ENCODE results near the gene LONP1.

The LONP1 gene

GRCh38 chr19:5697890-5698634 is 21.9 kb downstream of the LONP1 start:
- H3K4me3 ChIP-seq (ENCODE audit: low read length): no peak overlapping the region
- H3K27ac ChIP-seq (ENCODE audit: low read length): no peak overlapping the region
- no CpG with 5 or more reads among the region's 30 CpGs for WGBS (ENCODE audit: insufficient coverage, insufficient read length)
- no peak for DNase-seq (ENCODE audit: low read depth, low spot score)
- H3K27me3 ChIP-seq (ENCODE audit: control insufficient read depth, insufficient read depth, low read length): no peaks in the 10 kb centered on the region
- no peaks in the 10 kb centered on the region; the same call in 1 of the 2 replicates for H3K4me1 ChIP-seq (ENCODE audit: control insufficient read depth, insufficient read depth, low read length)
- no peaks in the 10 kb centered on the region for H3K9me3 ChIP-seq (ENCODE audit: control insufficient read depth, insufficient read depth, low read length)
- peaks cover 51% of the 10 kb centered on the region for H3K36me3 ChIP-seq (ENCODE audit: control insufficient read depth, insufficient read depth, low read length)

- Histone ChIP-seq H3K4me3 (ENCODE audit: low read length) (no peak overlapping the region), H3K36me3 (ENCODE audit: control insufficient read depth, insufficient read depth, low read length) (peaks cover 59% of the 10 kb centered on the region), H3K27me3 (ENCODE audit: control insufficient read depth, insufficient read depth, low read length) (no peaks in the 10 kb centered on the region), H3K27ac (ENCODE audit: low read length) (no peak overlapping the region), H3K4me1 (ENCODE audit: control insufficient read depth, insufficient read depth, low read length) (no peaks in the 10 kb centered on the region; the same call in 1 of the 2 replicates), H3K9me3 (ENCODE audit: control insufficient read depth, insufficient read depth, low read length) (no peaks in the 10 kb centered on the region)
- DNase-seq (ENCODE audit: low read depth, low spot score): no peak
- WGBS (ENCODE audit: insufficient coverage, insufficient read length): no CpG with 5 or more reads among the region's 25 CpGs
These were observed 22.7 kb downstream of the LONP1 start for GRCh38 chr19:5697022-5697889.

GRCh38 chr19:5696196-5697021 is 23.5 kb downstream of the LONP1 start:
- Histone ChIP-seq H3K36me3 (ENCODE audit: control insufficient read depth, insufficient read depth, low read length) (peaks cover 65% of the 10 kb centered on the region), H3K27me3 (ENCODE audit: control insufficient read depth, insufficient read depth, low read length) (no peaks in the 10 kb centered on the region), H3K4me1 (ENCODE audit: control insufficient read depth, insufficient read depth, low read length) (no peaks in the 10 kb centered on the region; the same call in 1 of the 2 replicates), H3K9me3 (ENCODE audit: control insufficient read depth, insufficient read depth, low read length) (no peaks in the 10 kb centered on the region), H3K4me3 (ENCODE audit: low read length) (no peak overlapping the region), H3K27ac (ENCODE audit: low read length) (no peak overlapping the region)
- DNase-seq (ENCODE audit: low read depth, low spot score): no peak
- no CpG with 5 or more reads among the region's 42 CpGs for WGBS (ENCODE audit: insufficient coverage, insufficient read length)

GRCh38 chr19:5695649-5696195 is 24.2 kb downstream of the LONP1 start:
- DNase-seq (ENCODE audit: low read depth, low spot score): no peak
- Histone ChIP-seq H3K27ac (ENCODE audit: low read length) (no peak overlapping the region), H3K4me3 (ENCODE audit: low read length) (no peak overlapping the region), H3K9me3 (ENCODE audit: control insufficient read depth, insufficient read depth, low read length) (no peaks in the 10 kb centered on the region), H3K27me3 (ENCODE audit: control insufficient read depth, insufficient read depth, low read length) (no peaks in the 10 kb centered on the region), H3K36me3 (ENCODE audit: control insufficient read depth, insufficient read depth, low read length) (peaks cover 61% of the 10 kb centered on the region), H3K4me1 (ENCODE audit: control insufficient read depth, insufficient read depth, low read length) (no peaks in the 10 kb centered on the region; the same call in 1 of the 2 replicates)
- WGBS (ENCODE audit: insufficient coverage, insufficient read length): no CpG with 5 or more reads among the region's 28 CpGs

- no peak overlapping the region for H3K27ac ChIP-seq (ENCODE audit: low read length)
- no peaks in the 10 kb centered on the region for H3K27me3 ChIP-seq (ENCODE audit: control insufficient read depth, insufficient read depth, low read length)
- DNase-seq (ENCODE audit: low read depth, low spot score): no peak
- H3K4me1 ChIP-seq (ENCODE audit: control insufficient read depth, insufficient read depth, low read length): no peaks in the 10 kb centered on the region; the same call in 1 of the 2 replicates
- no peaks in the 10 kb centered on the region for H3K9me3 ChIP-seq (ENCODE audit: control insufficient read depth, insufficient read depth, low read length)
- no CpG with 5 or more reads among the region's 8 CpGs for WGBS (ENCODE audit: insufficient coverage, insufficient read length)
- peaks cover 57% of the 10 kb centered on the region for H3K36me3 ChIP-seq (ENCODE audit: control insufficient read depth, insufficient read depth, low read length)
- H3K4me3 ChIP-seq (ENCODE audit: low read length): no peak overlapping the region
These were observed 24.8 kb downstream of the LONP1 start for GRCh38 chr19:5694956-5695648.

GRCh38 chr19:5694167-5694955 is 25.6 kb downstream of the LONP1 start:
- no peaks in the 10 kb centered on the region for H3K27me3 ChIP-seq (ENCODE audit: control insufficient read depth, insufficient read depth, low read length)
- DNase-seq (ENCODE audit: low read depth, low spot score): no peak
- no peaks in the 10 kb centered on the region; the same call in 1 of the 2 replicates for H3K4me1 ChIP-seq (ENCODE audit: control insufficient read depth, insufficient read depth, low read length)
- no peak overlapping the region for H3K27ac ChIP-seq (ENCODE audit: low read length)
- peaks cover 57% of the 10 kb centered on the region for H3K36me3 ChIP-seq (ENCODE audit: control insufficient read depth, insufficient read depth, low read length)
- H3K4me3 ChIP-seq (ENCODE audit: low read length): no peak overlapping the region
- no peaks in the 10 kb centered on the region for H3K9me3 ChIP-seq (ENCODE audit: control insufficient read depth, insufficient read depth, low read length)
- WGBS (ENCODE audit: insufficient coverage, insufficient read length): no CpG with 5 or more reads among the region's 45 CpGs

- Histone ChIP-seq H3K36me3 (ENCODE audit: control insufficient read depth, insufficient read depth, low read length) (peaks cover 49% of the 10 kb centered on the region), H3K4me3 (ENCODE audit: low read length) (no peak overlapping the region), H3K27ac (ENCODE audit: low read length) (no peak overlapping the region), H3K9me3 (ENCODE audit: control insufficient read depth, insufficient read depth, low read length) (no peaks in the 10 kb centered on the region), H3K27me3 (ENCODE audit: control insufficient read depth, insufficient read depth, low read length) (no peaks in the 10 kb centered on the region), H3K4me1 (ENCODE audit: control insufficient read depth, insufficient read depth, low read length) (no peaks in the 10 kb centered on the region; the same call in 1 of the 2 replicates)
- no CpG with 5 or more reads among the region's 39 CpGs for WGBS (ENCODE audit: insufficient coverage, insufficient read length)
- no peak for DNase-seq (ENCODE audit: low read depth, low spot score)
These were observed 26.5 kb downstream of the LONP1 start for GRCh38 chr19:5693195-5694166.

GRCh38 chr19:5692723-5693194 is 27.2 kb downstream of the LONP1 start:
- Histone ChIP-seq H3K36me3 (ENCODE audit: control insufficient read depth, insufficient read depth, low read length) (peaks cover 49% of the 10 kb centered on the region), H3K27ac (ENCODE audit: low read length) (no peak overlapping the region), H3K27me3 (ENCODE audit: control insufficient read depth, insufficient read depth, low read length) (no peaks in the 10 kb centered on the region), H3K4me1 (ENCODE audit: control insufficient read depth, insufficient read depth, low read length) (no peaks in the 10 kb centered on the region; the same call in 1 of the 2 replicates), H3K4me3 (ENCODE audit: low read length) (no peak overlapping the region), H3K9me3 (ENCODE audit: control insufficient read depth, insufficient read depth, low read length) (no peaks in the 10 kb centered on the region)
- WGBS (ENCODE audit: insufficient coverage, insufficient read length): no CpG with 5 or more reads among the region's 7 CpGs
- no peak for DNase-seq (ENCODE audit: low read depth, low spot score)
